ENCODE results near the gene PDE3A. TPM values are rescaled to one million over a fixed set of nuclear protein-coding genes. Genes with fewer than 3 reads are reported as not detected.

Gene PDE3A
- total RNA-seq, 3 donors from 2014 or later: 7.0 to 11.5 (median 9.4) TPM

DNA sequence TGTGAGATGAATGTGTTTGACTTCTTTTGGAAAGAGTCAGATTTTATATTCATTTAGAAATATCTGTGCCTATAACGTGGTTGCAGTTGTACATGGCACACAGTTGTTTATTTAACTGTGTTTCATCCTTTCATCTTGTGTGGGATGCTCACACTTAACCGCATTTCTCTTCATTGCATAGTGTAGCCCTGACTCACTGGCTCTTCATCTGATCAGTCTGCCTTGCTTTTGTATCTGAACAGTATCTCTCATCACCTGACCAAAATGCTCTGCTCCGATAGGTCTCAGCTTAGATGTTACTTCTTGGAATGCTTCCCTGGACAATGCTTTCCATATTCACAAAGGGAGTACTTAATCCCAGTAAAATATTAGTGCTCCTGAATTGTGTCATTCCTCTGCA is 83.4 kb downstream of the PDE3A start:
- no peak overlapping the region for H3K27ac ChIP-seq
- no peaks in the 10 kb centered on the region for H3K27me3 ChIP-seq
- TF ChIP-seq POLR2AphosphoS5 (IDR thresholded peaks at IDR 0.05) (no peak), POLR2A (IDR thresholded peaks at IDR 0.05) (no peak)
- TF ChIP-seq, protein P1, sequence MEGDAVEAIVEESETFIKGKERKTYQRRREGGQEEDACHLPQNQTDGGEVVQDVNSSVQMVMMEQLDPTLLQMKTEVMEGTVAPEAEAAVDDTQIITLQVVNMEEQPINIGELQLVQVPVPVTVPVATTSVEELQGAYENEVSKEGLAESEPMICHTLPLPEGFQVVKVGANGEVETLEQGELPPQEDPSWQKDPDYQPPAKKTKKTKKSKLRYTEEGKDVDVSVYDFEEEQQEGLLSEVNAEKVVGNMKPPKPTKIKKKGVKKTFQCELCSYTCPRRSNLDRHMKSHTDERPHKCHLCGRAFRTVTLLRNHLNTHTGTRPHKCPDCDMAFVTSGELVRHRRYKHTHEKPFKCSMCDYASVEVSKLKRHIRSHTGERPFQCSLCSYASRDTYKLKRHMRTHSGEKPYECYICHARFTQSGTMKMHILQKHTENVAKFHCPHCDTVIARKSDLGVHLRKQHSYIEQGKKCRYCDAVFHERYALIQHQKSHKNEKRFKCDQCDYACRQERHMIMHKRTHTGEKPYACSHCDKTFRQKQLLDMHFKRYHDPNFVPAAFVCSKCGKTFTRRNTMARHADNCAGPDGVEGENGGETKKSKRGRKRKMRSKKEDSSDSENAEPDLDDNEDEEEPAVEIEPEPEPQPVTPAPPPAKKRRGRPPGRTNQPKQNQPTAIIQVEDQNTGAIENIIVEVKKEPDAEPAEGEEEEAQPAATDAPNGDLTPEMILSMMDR (IDR thresholded peaks at IDR 0.05): no peak
- intact Hi-C loops (cut with DNase I; ENCODE audit: low total_unique reads): no loop called here
- no peaks in the 10 kb centered on the region for H3K9me3 ChIP-seq
- no peaks in the 10 kb centered on the region for H3K4me1 ChIP-seq
- no peaks in the 10 kb centered on the region for H3K36me3 ChIP-seq
- H3K4me3 ChIP-seq: no peak overlapping the region
- no peak for DNase-seq (ENCODE audit: low spot score in 2 of 2)

DNA sequence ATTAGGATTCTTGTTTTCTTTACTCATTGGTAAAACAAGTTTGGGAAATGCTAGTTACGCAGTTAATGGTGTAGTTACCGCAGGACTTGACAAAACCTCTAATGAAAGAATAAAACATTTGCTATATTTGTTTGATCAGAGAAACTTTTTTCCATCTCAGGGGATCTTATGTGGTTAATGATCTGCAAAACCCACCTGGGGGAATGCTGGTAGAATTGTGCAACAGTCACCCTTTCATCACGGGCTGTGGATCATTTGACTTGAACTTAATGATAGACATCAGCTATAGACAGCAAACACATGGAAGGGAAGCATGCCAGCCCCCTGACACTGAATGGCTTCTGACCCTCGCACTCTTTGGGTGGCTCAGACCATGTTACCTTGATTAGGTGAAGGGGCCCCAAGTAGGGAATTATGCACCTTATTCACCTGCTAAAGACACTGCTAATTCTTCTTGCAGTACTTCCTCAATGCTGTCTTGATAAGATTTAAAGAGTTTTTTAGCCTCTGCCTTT is 84.2 kb downstream of the PDE3A start:
- no peak overlapping the region for H3K4me3 ChIP-seq
- no peak for DNase-seq (ENCODE audit: low spot score in 2 of 2)
- no peaks in the 10 kb centered on the region for H3K9me3 ChIP-seq
- H3K27ac ChIP-seq: no peak overlapping the region
- intact Hi-C loops (cut with DNase I; ENCODE audit: low total_unique reads): no loop called here
- no peaks in the 10 kb centered on the region for H3K36me3 ChIP-seq
- no peaks in the 10 kb centered on the region for H3K4me1 ChIP-seq
- no peaks in the 10 kb centered on the region for H3K27me3 ChIP-seq
- TF ChIP-seq POLR2A (IDR thresholded peaks at IDR 0.05) (no peak), POLR2AphosphoS5 (IDR thresholded peaks at IDR 0.05) (no peak)
- TF ChIP-seq, protein P1 (IDR thresholded peaks at IDR 0.05): no peak

DNA sequence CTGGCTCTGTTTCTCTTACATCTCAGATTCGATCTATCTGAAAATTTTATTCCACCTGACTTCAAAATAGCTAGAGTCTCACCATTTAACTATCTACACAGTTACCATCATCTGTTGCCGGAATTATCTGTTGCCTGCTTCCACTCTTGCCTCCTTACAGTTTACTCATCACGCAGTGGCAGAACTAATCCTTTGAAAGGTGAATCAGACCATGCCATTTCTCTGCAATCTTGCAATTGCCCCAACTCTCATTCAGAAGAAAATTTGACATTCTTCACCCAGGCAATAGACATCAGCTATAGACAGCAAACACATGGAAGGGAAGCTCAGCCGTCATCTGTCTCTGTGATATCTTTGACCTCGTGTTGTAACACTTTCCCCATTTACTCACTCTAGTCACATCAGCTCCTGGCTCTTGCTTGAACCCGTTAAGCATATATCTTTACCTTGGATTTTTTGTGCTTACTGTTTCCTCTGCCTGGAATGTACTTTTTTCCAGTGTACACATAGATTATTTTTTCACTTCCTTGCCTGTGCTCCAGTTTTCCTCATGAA is 85.5 kb downstream of the PDE3A start:
- intact Hi-C loops (cut with DNase I; ENCODE audit: low total_unique reads): no loop called here
- H3K36me3 ChIP-seq: no peaks in the 10 kb centered on the region
- H3K9me3 ChIP-seq: no peaks in the 10 kb centered on the region
- no peak overlapping the region for H3K4me3 ChIP-seq
- DNase-seq (ENCODE audit: low spot score in 2 of 2): no peak
- no peak overlapping the region for H3K27ac ChIP-seq
- H3K27me3 ChIP-seq: no peaks in the 10 kb centered on the region
- TF ChIP-seq POLR2AphosphoS5 (IDR thresholded peaks at IDR 0.05) (no peak), POLR2A (IDR thresholded peaks at IDR 0.05) (no peak)
- TF ChIP-seq, protein P1 (IDR thresholded peaks at IDR 0.05): no peak
- H3K4me1 ChIP-seq: no peaks in the 10 kb centered on the region

DNA sequence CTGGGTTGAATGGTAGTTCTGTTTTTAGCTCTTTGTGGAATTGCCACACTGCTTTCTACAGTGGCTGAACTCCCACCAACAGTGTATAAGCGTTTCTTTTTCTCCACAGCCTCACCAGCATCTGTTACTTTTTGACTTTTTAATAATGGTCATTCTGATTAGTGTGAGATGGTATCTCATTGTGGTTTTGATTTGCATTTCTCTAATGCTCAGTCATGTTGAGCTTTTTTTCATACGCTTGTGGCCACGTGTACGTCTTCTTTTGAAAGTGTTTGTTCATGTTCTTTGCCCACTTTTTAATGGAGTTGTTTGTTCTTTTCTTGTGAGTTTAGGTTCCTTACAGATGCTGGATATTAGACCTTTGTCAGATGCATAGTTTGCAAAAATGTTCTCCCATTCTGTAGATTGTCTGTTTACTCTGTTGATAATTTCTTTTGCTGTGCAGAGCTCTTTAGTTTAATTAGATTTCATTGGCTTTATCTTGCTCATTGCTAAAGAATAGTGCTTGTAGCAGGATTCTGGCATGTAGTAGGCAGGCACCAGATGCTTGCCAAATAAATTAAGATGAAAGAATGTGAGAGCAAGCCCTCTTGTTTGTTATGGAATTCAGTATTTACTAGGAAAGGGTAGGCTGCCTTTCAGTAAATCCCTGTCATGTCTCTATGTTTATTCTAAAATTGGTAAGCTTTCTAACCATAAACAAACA is 86.8 kb downstream of the PDE3A start:
- TF ChIP-seq, protein P1 (IDR thresholded peaks at IDR 0.05): no peak
- no peak for TF ChIP-seq POLR2A (IDR thresholded peaks at IDR 0.05)
- no peak for TF ChIP-seq POLR2AphosphoS5 (IDR thresholded peaks at IDR 0.05)
- no peak overlapping the region for H3K27ac ChIP-seq
- no peak overlapping the region for H3K4me3 ChIP-seq
- DNase-seq (ENCODE audit: low spot score in 2 of 2): no peak
- no peaks in the 10 kb centered on the region for H3K27me3 ChIP-seq
- no peaks in the 10 kb centered on the region for H3K36me3 ChIP-seq
- no peaks in the 10 kb centered on the region for H3K4me1 ChIP-seq
- intact Hi-C loops (cut with DNase I; ENCODE audit: low total_unique reads): no loop called here
- H3K9me3 ChIP-seq: no peaks in the 10 kb centered on the region

DNA sequence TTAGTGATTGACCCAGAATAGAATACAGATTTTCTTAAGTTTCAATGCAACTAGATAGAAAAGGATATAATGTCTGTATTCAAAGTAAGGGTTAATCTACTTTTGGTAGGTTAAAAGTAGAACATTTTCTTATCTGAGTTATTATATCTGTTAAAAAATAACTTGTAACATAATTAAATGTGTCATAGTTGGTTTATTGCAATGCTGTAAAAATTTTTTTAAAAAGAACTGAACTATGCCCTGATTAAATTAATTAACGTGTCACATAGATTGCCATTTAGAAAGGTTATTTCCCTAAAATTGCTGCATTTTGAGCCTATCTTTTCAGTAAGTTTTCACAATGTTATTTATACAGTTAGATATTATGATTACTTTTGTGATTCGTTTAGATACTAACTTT is 89.2 kb downstream of the PDE3A start:
- no peak for DNase-seq (ENCODE audit: low spot score in 2 of 2)
- TF ChIP-seq POLR2AphosphoS5 (IDR thresholded peaks at IDR 0.05): no peak
- no peak for TF ChIP-seq POLR2A (IDR thresholded peaks at IDR 0.05)
- TF ChIP-seq, protein P1 (IDR thresholded peaks at IDR 0.05): no peak
- no peak overlapping the region for H3K4me3 ChIP-seq
- intact Hi-C loops (cut with DNase I; ENCODE audit: low total_unique reads): no loop called here
- no peaks in the 10 kb centered on the region for H3K27me3 ChIP-seq
- H3K27ac ChIP-seq: no peak overlapping the region
- H3K9me3 ChIP-seq: no peaks in the 10 kb centered on the region
- no peaks in the 10 kb centered on the region for H3K36me3 ChIP-seq
- no peaks in the 10 kb centered on the region for H3K4me1 ChIP-seq

All from breast epithelium (tissue), 4 donors.